ENCODE results near the gene KRTDAP.

GRCh38 chr19:35498984-35499527, 8.8 kb upstream of the KRTDAP start:
- TF ChIP-seq CTCF (IDR thresholded peaks at IDR 0.05): no peak
- no peak for TF ChIP-seq POLR2A (IDR thresholded peaks at IDR 0.05)
- no peak for TF ChIP-seq EP300 (IDR thresholded peaks at IDR 0.05; ENCODE audit: low read depth)
- TF ChIP-seq POLR2AphosphoS5 (IDR thresholded peaks at IDR 0.05): no peak

Measured in transverse colon (tissue), 4 donors.